Left forelimb (tissue), 1 donor: ENCODE measurements around the gene JADE2.
"Not testable (repeated sequence)": the region's sequence is repeated elsewhere in the genome, so short reads cannot be mapped to it uniquely, and the experiment has no call there.

Experiments
- DNase-seq: peaks from one replicate; pipeline ENCODE4 v3.0.0-alpha.2; 2018; ENCODE audit warnings: low spot score

Gene JADE2

DNA sequence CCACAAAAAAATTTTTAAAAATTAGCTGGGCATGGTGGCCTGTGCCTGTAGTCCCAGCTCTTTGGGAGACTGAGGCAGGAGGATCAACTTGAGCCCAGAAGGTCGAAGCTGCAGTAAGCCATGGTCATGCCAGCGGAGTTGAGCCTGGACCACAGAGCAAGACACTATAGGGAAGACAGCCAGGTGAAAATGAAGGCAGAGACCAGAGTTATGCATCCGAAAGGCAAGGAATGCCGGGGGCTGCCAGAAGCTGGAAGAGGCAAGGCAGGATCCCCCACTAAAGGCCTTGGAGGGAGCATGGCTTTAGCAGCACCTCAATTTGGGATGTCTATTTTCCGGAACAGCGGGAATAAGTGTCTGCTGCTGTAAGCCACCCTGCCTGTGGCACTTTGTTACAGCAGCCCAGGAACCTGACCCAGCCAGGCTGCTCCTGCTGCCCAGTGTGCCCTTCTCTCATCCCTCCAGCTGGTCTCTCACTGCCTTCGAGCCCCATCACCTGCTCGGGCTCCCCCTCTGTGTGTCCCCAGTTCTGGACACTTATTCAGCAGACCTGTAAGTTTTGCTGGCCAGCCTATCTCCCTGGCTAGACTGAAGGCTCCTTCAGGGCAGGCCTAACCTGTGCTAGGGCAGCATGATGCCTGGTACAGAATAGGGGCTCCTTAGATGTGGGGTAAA is 16.8 kb upstream of the JADE2 start:
- DNase-seq, result no peak

GRCh38 chr5:134509308-134510040 is 16.0 kb upstream of the JADE2 start:
- DNase-seq, result no peak

DNA sequence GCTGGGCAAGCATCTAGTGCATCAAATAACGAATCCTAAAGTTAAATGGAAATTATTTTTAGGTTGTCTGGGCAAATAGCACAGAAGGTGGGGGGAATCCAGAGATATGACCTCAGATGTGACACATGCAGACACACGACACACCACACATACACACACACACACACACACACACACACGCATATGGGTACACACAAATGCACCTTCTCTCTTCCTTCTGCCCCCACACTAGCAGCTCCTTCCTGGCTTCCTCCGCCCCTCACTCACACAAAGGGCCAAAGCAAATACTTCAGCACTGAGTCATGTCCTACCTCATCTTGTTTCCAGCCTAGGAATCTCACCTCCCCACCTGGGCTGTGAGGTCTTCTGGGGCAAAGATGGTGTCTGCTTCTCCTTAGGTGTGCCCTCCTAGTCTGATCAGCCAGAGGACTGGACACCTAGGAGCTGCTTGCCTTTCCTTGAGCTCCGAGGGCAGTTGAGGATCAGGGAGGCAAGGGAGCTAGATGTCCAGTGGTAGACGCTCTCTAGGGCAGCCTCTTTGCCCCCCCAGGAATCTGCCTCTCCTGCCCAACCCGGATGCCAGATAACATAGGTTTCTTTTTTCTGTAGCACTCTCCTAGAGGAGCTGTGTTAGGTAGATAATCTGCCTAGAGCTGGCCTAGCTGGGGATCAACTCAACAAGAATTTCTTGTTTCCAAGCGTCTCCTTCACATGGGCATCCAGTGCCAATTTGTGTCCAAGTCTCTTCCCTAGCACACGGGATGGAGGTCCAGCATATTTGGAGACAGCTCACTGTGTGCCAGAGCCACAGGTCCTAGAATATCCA is 14.3 kb upstream of the JADE2 start:
- DNase-seq, result no peak

GRCh38 chr5:134511796-134512660 is 13.4 kb upstream of the JADE2 start:
- DNase-seq, result no peak

- no peak for DNase-seq
Measured at GRCh38 chr5:134512661-134512999, 12.8 kb upstream of the JADE2 start.

DNA sequence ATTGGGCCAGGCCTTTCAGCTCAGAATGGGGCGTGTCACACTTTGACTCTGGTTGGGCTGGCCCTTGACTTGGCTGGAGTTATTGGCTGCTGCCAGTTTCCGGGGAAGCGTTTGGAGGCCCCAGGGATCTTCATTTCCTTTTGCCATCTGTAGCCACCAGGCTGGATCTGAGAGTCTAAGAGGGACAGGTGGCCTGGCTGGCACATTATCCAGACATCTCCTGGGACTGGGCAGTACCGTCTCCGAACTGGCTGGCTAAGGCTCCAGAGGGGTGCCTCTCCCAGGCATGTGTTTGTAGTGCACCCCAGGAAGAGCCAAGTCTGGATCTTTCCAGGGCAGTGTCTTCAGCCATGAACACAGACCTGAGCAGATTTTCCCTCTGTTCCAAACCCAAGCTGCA is 9.7 kb upstream of the JADE2 start:
- no peak for DNase-seq

GRCh38 chr5:134516984-134517383 is 8.5 kb upstream of the JADE2 start:
- not testable (repeated sequence) for DNase-seq

DNA sequence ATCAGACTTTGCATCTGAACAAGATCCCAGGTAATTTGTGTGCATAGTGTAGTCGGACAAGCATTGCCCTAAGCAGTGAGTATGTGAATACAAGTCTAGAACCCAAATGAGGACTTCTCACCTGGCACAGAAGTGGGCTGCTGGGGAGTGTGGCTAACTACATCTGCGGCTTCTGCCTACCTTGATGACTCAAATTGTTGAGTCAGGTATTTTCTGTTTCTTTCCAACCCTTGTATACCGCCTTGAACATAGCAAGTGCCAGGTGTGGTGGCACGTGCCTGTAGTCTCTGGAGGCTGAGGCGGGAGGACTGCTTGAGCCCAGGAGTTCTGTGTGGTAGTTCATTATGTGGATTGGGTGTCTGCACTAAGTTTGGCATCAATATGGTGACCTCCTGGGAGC is 7.9 kb upstream of the JADE2 start:
- no peak for DNase-seq

GRCh38 chr5:134519989-134520388 is 5.5 kb upstream of the JADE2 start:
- DNase-seq, result no peak

DNA sequence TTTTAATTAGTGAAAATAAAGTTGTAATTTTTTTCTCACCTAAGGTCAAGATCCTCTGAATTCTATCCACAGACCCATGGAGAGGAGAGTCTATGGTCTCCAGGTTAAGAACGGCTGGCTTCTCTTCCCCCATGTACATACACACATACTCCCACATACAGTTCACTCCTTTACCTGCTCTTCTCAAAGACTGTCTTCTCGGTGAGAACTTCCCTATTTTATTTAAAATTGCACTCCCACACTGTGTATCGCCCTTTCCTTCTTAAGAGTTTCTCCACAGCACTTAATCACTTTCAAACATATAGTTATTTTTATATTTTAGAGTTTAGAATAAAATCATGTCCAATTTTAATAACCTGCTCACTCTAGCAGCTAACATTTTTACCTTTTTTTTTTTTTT is 3.6 kb upstream of the JADE2 start:
- DNase-seq, result no peak

- DNase-seq, result no peak
Measured at GRCh38 chr5:134523543-134524271, 1.8 kb upstream of the JADE2 start.

DNA sequence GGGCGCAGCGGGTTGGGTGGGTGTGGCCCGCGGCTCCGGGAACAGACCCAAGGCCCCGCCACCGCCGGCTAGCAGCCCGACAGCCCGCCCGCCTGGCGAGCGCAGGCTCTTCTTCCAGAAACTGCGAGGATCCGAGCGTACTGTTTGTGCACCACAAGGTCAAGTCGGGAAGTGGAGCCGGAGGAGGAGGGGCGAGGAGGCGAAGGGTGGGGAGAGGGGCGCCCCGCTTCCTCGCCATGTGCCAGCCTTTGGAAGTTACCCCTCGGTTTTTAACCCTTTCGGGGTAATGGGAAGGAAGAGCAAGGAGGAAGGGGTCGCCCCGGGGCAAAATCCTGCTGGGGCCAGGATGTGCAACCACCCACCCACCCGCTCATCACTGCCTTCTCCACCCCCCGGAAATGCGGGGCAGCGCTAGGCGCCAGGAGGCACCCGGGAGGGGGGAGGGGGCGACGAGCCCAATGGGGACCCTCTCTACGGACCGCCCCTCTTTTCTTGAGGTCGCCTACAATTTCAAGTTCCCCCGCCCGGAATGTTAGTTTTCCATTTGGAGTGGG is 1.1 kb upstream of the JADE2 start:
- DNase-seq, result peak; percentile 72

DNA sequence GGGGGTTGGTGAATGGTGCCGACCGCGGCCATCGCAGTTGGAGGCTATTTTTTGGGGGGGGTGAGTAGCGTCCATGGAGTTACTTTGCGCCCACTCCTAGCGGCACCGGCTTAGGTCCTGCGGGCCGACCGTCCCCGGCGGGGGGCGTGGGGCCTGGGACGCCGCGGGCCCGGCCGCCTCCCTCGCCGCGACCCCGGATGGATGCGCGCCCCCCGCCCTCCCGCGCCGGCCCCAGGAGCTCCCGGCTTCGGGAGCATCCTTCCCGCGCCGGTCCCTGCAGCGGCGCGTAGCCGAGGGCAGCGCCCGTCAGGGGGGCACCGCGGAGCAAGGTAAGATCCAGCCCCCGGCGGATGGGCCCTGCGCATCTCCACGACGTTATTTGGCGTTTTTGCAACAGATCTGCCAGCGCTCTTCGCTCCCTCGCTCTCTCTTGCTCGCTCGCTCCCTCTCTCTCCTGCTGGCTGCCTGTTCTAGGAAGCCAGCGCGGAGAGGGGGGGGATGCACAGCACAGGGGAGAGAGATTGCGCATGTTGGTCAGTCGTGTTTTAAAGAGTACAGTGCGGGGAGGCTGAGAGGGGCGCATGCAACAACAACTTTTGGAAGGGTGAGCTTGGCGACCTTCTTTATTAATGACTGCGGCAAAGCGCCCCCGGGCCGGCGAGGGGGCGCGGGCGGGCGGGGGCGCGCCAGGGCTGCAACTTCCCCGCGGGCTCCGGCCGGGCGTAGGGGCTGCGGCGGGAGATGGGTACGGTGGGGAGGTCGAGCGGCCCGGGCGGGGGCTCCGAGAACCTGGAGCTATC is 413 bp downstream of the JADE2 start:
- DNase-seq, result peak; percentile 79

DNA sequence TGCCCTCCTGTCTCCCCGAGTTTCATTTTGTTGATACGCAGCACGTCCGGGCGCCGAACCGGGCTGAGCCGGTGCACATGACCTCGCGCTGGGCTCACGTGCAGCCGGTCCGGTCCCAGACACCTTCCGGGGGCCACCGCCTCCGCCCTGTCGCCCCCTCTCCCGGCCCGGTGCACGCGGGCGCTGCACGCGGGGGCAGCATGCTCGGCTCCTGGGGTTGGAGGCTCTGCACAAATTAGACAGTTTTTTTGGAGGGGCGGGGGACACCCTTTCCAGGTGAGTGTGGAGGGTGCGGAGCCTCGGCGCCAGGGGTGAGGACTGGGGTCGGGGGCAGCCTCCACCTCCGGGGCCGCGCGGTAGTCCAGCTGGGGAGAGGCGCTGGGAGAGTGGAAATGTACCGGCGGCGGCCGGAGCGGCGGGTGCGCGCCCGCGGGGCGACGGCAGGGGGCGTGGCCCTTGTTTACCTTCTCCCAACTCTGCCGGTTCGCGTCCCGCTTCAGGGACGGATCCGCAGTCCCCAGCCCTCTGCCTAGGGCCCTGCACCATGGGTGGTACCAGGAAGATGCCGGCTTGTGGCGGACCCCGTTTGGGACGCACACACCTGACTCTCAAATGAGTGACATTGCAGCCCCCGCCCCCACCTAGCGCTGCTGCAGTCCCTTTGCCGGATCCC is 1.1 kb downstream of the JADE2 start:
- peak; percentile 73 for DNase-seq

DNA sequence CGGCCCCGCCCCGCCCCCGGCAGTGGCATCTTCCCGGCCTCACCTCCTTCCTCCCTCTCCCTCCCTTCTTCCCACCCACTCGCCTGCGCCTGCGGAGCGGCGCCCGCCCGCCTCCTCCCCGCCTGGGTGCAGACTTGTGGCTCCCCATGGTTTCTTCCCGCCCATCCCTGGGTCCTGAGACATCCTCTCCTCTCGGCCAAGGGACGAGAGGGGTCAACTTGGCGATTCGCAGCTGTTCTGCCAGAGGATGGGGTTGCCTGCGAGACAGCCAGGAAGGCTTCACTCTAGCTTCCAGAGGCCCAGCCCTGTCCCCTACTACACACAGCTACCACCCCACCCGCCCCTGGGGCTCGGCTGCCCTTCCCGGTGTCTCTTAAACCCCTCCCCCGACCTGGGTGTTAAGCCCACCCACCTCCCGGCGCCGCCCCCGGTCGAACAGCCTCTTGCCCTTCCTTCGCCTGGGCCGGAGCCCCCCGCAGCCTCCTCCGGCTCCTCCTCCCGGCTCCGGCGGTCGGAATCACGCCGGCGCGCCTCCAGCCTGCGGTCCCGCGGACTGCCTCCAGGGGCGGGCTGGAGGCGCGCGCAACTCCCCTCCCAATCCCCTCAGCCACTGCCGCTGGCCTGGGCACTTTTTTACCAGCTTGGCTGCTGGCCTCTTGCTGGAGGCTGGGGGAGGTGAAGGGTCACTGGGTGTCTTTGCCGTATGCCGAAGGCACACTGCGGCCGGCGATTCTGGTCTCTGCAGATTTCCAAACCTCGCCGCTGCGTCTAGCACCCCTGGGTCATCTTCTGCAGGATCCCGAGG is 1.9 kb downstream of the JADE2 start:
- DNase-seq, result peak; percentile 87

- DNase-seq, result no peak
Measured at GRCh38 chr5:134527961-134528424, 2.5 kb downstream of the JADE2 start.

DNA sequence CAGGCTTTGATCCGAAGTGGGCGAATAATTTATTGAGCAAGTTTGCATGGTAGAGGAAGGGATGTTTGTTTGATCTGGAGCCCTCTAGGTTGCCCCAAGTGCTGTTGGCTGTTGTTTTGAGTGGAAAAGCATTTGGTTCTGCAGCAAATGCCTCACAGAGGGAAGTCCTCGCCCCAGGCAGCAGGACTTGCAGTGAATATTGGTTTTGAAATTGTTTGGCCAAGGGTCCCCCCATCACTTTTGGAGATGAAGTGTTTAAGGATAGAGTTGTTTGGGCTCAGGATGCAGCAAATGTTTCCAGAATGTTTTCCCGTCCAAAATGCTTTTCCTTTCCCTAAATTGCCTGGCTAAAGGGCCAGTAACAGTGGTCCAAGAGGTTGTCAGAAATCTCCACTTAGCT is 3.1 kb downstream of the JADE2 start:
- no peak for DNase-seq

DNA sequence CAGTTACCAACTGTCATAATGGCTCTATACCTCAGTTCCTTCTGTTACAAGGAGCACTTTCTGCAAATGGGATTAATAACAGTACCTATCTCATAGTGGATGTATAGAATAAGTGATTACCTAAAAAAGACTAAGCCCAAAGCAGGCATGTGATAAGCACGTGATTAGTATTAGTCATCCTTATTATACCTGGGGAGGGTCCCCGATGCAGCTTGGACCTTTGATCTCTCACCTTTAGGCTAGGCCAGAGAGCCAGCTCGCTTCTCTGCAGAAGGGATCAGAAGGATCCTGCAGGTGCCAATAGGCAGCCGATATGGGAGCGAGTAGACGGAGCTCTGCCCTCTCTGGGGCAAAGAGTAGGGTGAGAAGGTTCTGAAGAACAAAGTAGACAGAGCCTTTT is 4.0 kb downstream of the JADE2 start:
- no peak for DNase-seq
